A549 treated with CpdA at 1 μM for 4 hours (cell line): ENCODE results near the gene POTED. TPM values are rescaled to one million over a fixed set of nuclear protein-coding genes. Genes with fewer than 3 reads are reported as not detected.

Experiments
- total RNA-seq: library from RNA; stranded (reverse); fragments of 200-300 nt; extraction: Qiagen RNA extraction; gene quantifications from 5 replicates; pipeline ENCODE4 v1.2.3, GENCODE V29; 2022; ENCODE audit warnings: low read depth

The POTED gene
- total RNA-seq, result not detected in 5 replicates

GRCh38 chr21:13609477-13609876 lies at the start of gene POTED:
TSS of gene POTED (plus strand) at chr21:13609777. CDS start at chr21:13610229, 452 bp downstream.

